ENCODE measurements around the gene SCAMP3. TPM values are rescaled to one million over a fixed set of nuclear protein-coding genes. Genes with fewer than 3 reads are reported as not detected.

The SCAMP3 gene
- total RNA-seq, 1 donor from 2014 or later, result 58.7 TPM

- H3K4me1 Mint-ChIP-seq (ENCODE audit: unreplicated experiment), result peaks cover 12% of the 10 kb centered on the region
- H3K9me3 Mint-ChIP-seq, result no peaks in the 10 kb centered on the region
- no peak for DNase-seq (ENCODE audit: extremely low spot score, unreplicated experiment)
- H3K4me3 Mint-ChIP-seq, result peak overlapping the region; percentile 51
- H3K27ac Mint-ChIP-seq, result peak overlapping the region; percentile 68
- H3K36me3 Mint-ChIP-seq, result peaks cover 3% of the 10 kb centered on the region
- H3K27me3 Mint-ChIP-seq, result no peaks in the 10 kb centered on the region
- no peak for TF ChIP-seq CTCF (conservative IDR thresholded peaks at IDR 0.05)
Observed at GRCh38 chr1:155305881-155306391, 43.8 kb upstream of the SCAMP3 start.

DNA sequence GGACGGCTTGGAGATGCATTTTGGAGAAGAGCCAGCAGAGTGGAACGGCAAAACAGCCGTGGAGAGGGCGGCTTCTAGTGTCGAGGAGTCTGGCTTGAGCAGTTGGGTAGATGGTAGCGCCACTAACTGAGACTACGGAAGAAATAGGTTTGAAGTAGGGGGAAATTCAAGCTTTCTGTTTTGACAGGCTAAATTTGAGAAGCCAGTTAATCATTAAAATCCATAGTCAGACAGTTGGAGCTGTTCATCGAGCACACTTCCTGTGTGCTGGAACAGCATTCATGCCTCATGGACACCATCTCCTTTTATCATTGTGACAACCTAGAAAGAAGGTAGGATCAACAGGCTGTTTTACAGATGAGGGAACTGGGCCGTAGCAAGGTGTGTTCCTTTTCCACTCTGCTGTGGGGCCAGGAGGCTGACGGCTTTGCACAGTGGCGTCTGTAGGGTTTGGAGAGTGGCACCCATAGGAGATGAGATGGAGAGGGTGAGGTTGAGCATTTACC lies 42.5 kb upstream of the SCAMP3 start:
- H3K36me3 Mint-ChIP-seq, result no peaks in the 10 kb centered on the region
- peak overlapping the region; percentile 83 for H3K27ac Mint-ChIP-seq
- H3K4me1 Mint-ChIP-seq (ENCODE audit: unreplicated experiment), result peaks cover 5% of the 10 kb centered on the region
- H3K27me3 Mint-ChIP-seq, result no peaks in the 10 kb centered on the region
- TF ChIP-seq CTCF (conservative IDR thresholded peaks at IDR 0.05), result no peak
- no peak for DNase-seq (ENCODE audit: extremely low spot score, unreplicated experiment)
- H3K4me3 Mint-ChIP-seq, result peak overlapping the region; percentile 37
- H3K9me3 Mint-ChIP-seq, result no peaks in the 10 kb centered on the region

DNA sequence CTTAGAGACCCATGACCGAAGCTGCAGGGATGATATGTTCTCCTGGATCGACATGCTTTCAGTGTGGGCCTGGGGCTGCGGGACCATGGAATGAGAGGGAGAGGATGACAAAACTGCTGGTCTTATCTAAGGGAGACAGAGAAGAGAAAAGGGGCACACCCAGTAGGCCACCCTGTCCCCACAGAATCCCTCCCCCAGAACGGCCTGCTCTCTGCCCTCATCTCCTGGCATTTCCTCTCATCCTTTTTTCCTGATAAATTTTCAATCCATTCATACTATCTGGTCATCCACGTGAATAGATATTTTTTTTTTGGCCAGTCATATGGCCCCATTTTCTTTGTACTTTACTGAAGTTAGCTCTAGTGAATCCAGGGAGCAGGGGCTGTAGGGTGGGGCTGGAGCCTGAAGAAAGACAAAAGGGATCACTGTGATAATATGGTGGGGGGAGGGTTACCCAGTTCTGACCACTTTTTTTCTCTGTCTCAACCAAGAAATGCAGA lies 39.2 kb upstream of the SCAMP3 start, which contains the start of gene PKLR:
PKLR (minus strand) TSS at position 97 of the 500 bp plus-strand sequence; CDS start at position 54, 43 bp downstream.
- H3K36me3 Mint-ChIP-seq, result no peaks in the 10 kb centered on the region
- DNase-seq (ENCODE audit: extremely low spot score, unreplicated experiment), result no peak
- H3K27me3 Mint-ChIP-seq, result peaks cover 8% of the 10 kb centered on the region
- peak within 1 kb of the TSS; percentile 29 for H3K27ac Mint-ChIP-seq
- no peaks in the 10 kb centered on the region for H3K9me3 Mint-ChIP-seq
- no peak within 1 kb of the TSS for H3K4me3 Mint-ChIP-seq
- H3K4me1 Mint-ChIP-seq (ENCODE audit: unreplicated experiment), result no peaks in the 10 kb centered on the region
- no peak for TF ChIP-seq CTCF (conservative IDR thresholded peaks at IDR 0.05)

DNA sequence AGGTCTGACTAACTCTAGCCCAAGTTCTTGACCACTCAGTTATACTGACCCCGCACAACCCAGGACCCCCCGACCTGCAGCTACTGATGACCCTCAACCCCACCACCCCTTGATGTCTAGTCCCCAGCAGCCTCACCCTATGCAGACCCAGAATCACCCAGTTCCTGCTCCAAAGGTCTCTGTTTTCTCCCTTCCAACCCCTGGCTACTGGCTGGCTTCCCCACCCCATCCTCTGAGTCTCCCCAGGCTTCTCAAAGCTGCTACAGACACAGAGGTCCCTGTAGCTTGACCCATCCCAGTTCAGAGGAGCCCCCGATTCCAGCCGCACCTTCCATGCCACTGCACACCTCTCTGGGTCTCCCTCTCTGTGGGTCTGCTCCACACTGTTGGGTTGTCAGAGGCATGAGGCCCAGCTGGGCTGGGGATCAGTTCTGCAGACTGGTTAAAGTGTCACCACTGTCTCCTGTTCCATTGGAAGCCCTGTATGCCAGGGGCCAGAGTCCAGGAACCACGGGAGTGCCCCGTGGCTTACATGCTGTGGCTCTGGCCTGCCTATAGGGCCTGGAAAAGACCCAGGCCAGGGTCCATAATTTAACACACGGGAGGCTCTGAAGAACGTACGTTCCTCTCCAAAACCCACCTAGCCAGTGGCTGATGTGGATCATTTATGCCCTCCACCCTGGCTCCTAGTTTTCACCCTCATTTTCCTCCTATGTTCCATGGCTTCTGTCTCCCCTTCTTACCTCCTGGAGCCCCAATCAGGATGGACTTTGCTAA lies 38.6 kb upstream of the SCAMP3 start:
- H3K4me1 Mint-ChIP-seq (ENCODE audit: unreplicated experiment), result no peaks in the 10 kb centered on the region

DNA sequence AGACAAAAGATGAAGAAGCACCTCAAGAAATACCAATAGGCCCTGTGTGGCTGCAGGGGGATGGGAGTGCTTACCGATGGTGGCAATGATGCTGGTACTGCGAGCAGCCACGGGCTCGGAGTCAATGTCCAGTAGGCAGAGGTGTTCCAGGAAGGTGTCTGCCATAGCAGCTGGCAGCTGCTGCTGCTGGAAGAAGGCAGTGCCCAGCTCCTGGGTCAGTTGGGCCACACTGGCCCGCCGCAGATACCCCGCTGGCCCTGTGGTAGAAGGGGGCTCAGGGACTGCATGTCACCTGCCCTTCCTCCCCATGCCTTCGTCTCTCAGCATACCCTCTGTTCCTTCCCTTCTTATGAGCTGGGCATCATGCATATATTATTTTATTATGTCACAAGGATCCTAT lies 37.9 kb upstream of the SCAMP3 start:
- H3K27ac Mint-ChIP-seq, result no peak overlapping the region
- no peak overlapping the region for H3K4me3 Mint-ChIP-seq
- DNase-seq (ENCODE audit: extremely low spot score, unreplicated experiment), result no peak
- no peaks in the 10 kb centered on the region for H3K9me3 Mint-ChIP-seq
- no peak for TF ChIP-seq CTCF (conservative IDR thresholded peaks at IDR 0.05)
- no peaks in the 10 kb centered on the region for H3K4me1 Mint-ChIP-seq (ENCODE audit: unreplicated experiment)
- H3K27me3 Mint-ChIP-seq, result peaks cover 8% of the 10 kb centered on the region
- H3K36me3 Mint-ChIP-seq, result no peaks in the 10 kb centered on the region

More for the DNA sequence above, 38.6 kb upstream of the SCAMP3 start:
- no peak for TF ChIP-seq CTCF (conservative IDR thresholded peaks at IDR 0.05)
- Mint-ChIP-seq H3K4me3 (no peak overlapping the region), H3K36me3 (no peaks in the 10 kb centered on the region), H3K9me3 (no peaks in the 10 kb centered on the region), H3K27me3 (peaks cover 8% of the 10 kb centered on the region), H3K27ac (peak overlapping the region; percentile 29)
- DNase-seq (ENCODE audit: extremely low spot score, unreplicated experiment), result no peak

All from type B pancreatic cell (in vitro differentiated cells).